HepG2 (cell line): ENCODE data around the gene HINT2. TPM values are rescaled to one million over a fixed set of nuclear protein-coding genes. Genes with fewer than 3 reads are reported as not detected.

Source experiments
- ATAC-seq: fragments of 200-7000 bp; cut with Tn5 transposase; 3 replicates; pipeline ENCODE4 v1.9.1; 2020; ENCODE audit warnings: mild to moderate bottlenecking, moderate library complexity
- BruUV-seq: library from RNA; stranded (reverse); fragments of 400-500 nt; replicated peaks from 2 replicates; lab custom pipeline; 2021; lab: Mats Ljungman, UMichigan
- CTCF ChIA-PET: fragments of 300-600 bp; formaldehyde crosslinking; extraction: SDS; loops from one replicate; lab custom pipeline; 2021; ENCODE audit warnings: low total read pairs, inconsistent platforms, low intra/inter-chr PET ratio; lab: Yijun Ruan, JAX
- POLR2A ChIA-PET: fragments of 350-600 bp; sonication (Branson Sonifier 250); formaldehyde crosslinking; loops from one replicate; lab custom pipeline; 2020; ENCODE audit warnings: antibody characterized with exemption, inconsistent platforms; lab: Yijun Ruan, JAX
- DNase-seq: peaks from one replicate; pipeline ENCODE4 v3.0.0-alpha.2; 2015; ENCODE audit warnings: low spot score
- FAIRE-seq: peaks from 3 replicates; lab custom pipeline; 2011; peaks lifted over from hg19 to GRCh38; lab: Jason Lieb, UNC
- H2AFZ ChIP-seq: one replicate; pipeline ENCODE4 v1.6.1; 2011; ENCODE audit warnings: low read length, inconsistent platforms
- H3K27ac ChIP-seq: fragments of 300-600 bp; 3 replicates; pipeline ENCODE4 v1.8.0; 2011; ENCODE audit warnings: mixed run types, mild to moderate bottlenecking, mixed read lengths, low read length, inconsistent platforms; ENCODE audit not compliant: insufficient read depth; ENCODE audit errors: extremely low read length
- H3K27me3 ChIP-seq, 2 experiments: fragments of 200-600 bp in 1 of 2; 2 replicates in 1 of 2; 3 replicates in 1 of 2; pipeline versions ENCODE4 v1.6.0 to v1.8.0; 2011; ENCODE audit warnings: low read length in 2 of 2, mild to moderate bottlenecking in 2 of 2, moderate library complexity in 2 of 2, inconsistent platforms in 1 of 2; ENCODE audit not compliant: insufficient read depth in 2 of 2, control insufficient read depth in 1 of 2
- H3K36me3 ChIP-seq, 2 experiments: fragments of 200-600 bp in 1 of 2; replicated peaks in 1 of 2; 2 replicates in 1 of 2; 3 replicates in 1 of 2; pipeline versions ENCODE4 v1.5.1 to v1.8.0; 2011; ENCODE audit warnings: low read length in 2 of 2, inconsistent platforms in 1 of 2; ENCODE audit not compliant: insufficient read depth in 2 of 2, control insufficient read depth in 1 of 2
- H3K4me1 ChIP-seq: 2 replicates; pipeline ENCODE4 v1.5.1; 2012; ENCODE audit warnings: low read length, inconsistent platforms; ENCODE audit not compliant: insufficient read depth
- H3K4me2 ChIP-seq: 2 replicates; pipeline ENCODE4 v1.6.0; 2011; ENCODE audit warnings: low read depth, low read length, inconsistent platforms
- H3K4me3 ChIP-seq, 3 experiments: fragments of 200-600 bp in 1 of 3; sonication (generic), shearing (Covaris generic) in 1 of 3; replicated peaks in 1 of 3; 2 replicates each; pipeline ENCODE4 v1.5.1; 2011 to 2016; ENCODE audit warnings: low read length in 3 of 3, inconsistent platforms in 2 of 3, low read depth in 2 of 3, mild to moderate bottlenecking in 2 of 3, control low read depth in 1 of 3, mixed read lengths in 1 of 3; ENCODE audit not compliant: insufficient read depth in 1 of 3
- H3K79me2 ChIP-seq: one replicate; pipeline ENCODE4 v1.6.1; 2011; ENCODE audit warnings: low read length, inconsistent platforms; ENCODE audit not compliant: insufficient read depth
- H3K9ac ChIP-seq: 2 replicates; pipeline ENCODE4 v1.6.0; 2011; ENCODE audit warnings: mild to moderate bottlenecking, low read depth, low read length, inconsistent platforms; ENCODE audit not compliant: insufficient read depth
- H3K9me3 ChIP-seq: 2 replicates; pipeline ENCODE4 v1.5.1; 2012; ENCODE audit warnings: mild to moderate bottlenecking, low read length
- H4K20me1 ChIP-seq: 2 replicates; pipeline ENCODE4 v1.6.0; 2011; ENCODE audit warnings: inconsistent platforms, mild to moderate bottlenecking, low read length, moderate library complexity; ENCODE audit not compliant: insufficient read depth
- FOXJ3 ChIP-seq: sonication (generic); formaldehyde crosslinking; IDR thresholded peaks from 2 replicates; pipeline ENCODE4 v1.4.0; 2020; ENCODE audit warnings: missing genetic modification reagents, mild to moderate bottlenecking, borderline replicate concordance
- HES4 ChIP-seq: sonication (generic); formaldehyde crosslinking; IDR thresholded peaks from 2 replicates; pipeline ENCODE4 v1.9.0; 2021; ENCODE audit warnings: mild to moderate bottlenecking, missing genetic modification reagents, borderline replicate concordance
- MAFF ChIP-seq: IDR thresholded peaks from 2 replicates; pipeline ENCODE4 v1.6.1; 2011; ENCODE audit warnings: low read depth, low read length, improper control_type of control experiment
- MAFK ChIP-seq, 2 experiments: IDR thresholded peaks in 1 of 2; conservative IDR thresholded peaks in 1 of 2; 2 replicates each; pipeline ENCODE4 v1.6.1; 2011; ENCODE audit warnings: improper control_type of control experiment in 2 of 2, low read length in 2 of 2
- SRF ChIP-seq: IDR thresholded peaks from 2 replicates; pipeline ENCODE4 v1.6.1; 2011; ENCODE audit warnings: mild to moderate bottlenecking, low read depth, low read length, moderate library complexity
- ZBTB20 ChIP-seq: sonication (generic); formaldehyde crosslinking; IDR thresholded peaks from 2 replicates; pipeline ENCODE4 v1.8.1; 2023; ENCODE audit warnings: missing genetic modification reagents, low read depth, mild to moderate bottlenecking, borderline replicate concordance
- ZNF704 ChIP-seq: sonication (generic); formaldehyde crosslinking; IDR thresholded peaks from 2 replicates; pipeline ENCODE4 v1.8.1; 2023; ENCODE audit warnings: mild to moderate bottlenecking, inconsistent platforms, moderate library complexity, missing genetic modification reagents, borderline replicate concordance
- WGBS: methylation state at CpG from one replicate; pipeline ENCODE4 v1.1.6; 2017; ENCODE audit warnings: low lambda C conversion rate; 5-methylcytosine and 5-hydroxymethylcytosine counted together
- in situ Hi-C: cut with HindIII; loops from 2 replicates; pipeline ENCODE4 v1.10.0; 2017; ENCODE audit warnings: low pct_unique_long_range_greater_than_20kb; ENCODE audit not compliant: extremely low pct_ligation_motif_present
- intact Hi-C: fragments of 100-400 bp; cut with micrococcal nuclease; formaldehyde crosslinking; loops from one replicate; pipeline ENCODE4 v1.10.0; 2022; ENCODE audit not compliant: unreplicated experiment
- polyA plus RNA-seq, 8 experiments: library from polyadenylated mRNA; depleted of rRNA in 3 of 8; stranded (reverse) in 7 of 8; unstranded in 1 of 8; fragments of >200 nt; fragmentation: Illumina TruSeq in 4 of 8; extraction: Trizol in 4 of 8; gene quantifications; 2 replicates each; pipeline versions ENCODE4 v1.2.1 to v1.2.3, GENCODE V29; 2011 to 2016; ENCODE audit warnings: low read depth in 4 of 8, missing spikeins in 1 of 8, mixed read lengths in 1 of 8; ENCODE audit not compliant: insufficient read depth in 1 of 8
- total RNA-seq, 5 experiments: library from RNA; depleted of rRNA; stranded (reverse); fragments of >200 nt; fragmentation: Illumina TruSeq; extraction: Trizol; gene quantifications; 2 replicates each; pipeline ENCODE4 v1.2.3, GENCODE V29; 2016; ENCODE audit warnings: low read depth in 1 of 5
- TF ChIP-seq, protein P1 (sequence below): sonication (generic); formaldehyde crosslinking; IDR thresholded peaks from 2 replicates; pipeline ENCODE4 v1.5.0; 2020; ENCODE audit warnings: missing genetic modification reagents, mild to moderate bottlenecking, borderline replicate concordance

HINT2 gene
- total and polyA plus RNA-seq, 2 of the 13 experiments (the other 11 are each of a cell fraction or from before 2014, with no cell fraction given) = 37.9 to 56.2 TPM

DNA sequence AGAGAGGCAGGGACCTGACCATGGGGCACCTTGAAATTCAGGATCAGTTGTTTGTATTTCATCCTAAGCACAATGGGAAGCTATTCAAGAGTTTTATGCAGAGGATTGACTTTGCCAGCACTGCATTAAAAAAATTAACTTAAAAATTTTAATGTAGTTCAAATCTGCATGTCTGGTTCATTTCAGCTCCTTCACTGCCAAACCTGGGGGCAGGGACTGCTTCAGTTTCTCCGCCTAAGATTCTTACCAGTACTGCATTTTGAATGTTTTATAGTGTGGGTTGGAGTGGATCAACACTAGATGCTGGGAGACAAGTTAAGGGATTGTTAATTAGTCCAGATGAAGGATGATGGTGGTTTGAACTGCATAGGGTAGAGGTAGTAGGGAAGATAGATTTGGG is 45.1 kb downstream of the HINT2 start (continued):
- TF ChIP-seq, protein P1, sequence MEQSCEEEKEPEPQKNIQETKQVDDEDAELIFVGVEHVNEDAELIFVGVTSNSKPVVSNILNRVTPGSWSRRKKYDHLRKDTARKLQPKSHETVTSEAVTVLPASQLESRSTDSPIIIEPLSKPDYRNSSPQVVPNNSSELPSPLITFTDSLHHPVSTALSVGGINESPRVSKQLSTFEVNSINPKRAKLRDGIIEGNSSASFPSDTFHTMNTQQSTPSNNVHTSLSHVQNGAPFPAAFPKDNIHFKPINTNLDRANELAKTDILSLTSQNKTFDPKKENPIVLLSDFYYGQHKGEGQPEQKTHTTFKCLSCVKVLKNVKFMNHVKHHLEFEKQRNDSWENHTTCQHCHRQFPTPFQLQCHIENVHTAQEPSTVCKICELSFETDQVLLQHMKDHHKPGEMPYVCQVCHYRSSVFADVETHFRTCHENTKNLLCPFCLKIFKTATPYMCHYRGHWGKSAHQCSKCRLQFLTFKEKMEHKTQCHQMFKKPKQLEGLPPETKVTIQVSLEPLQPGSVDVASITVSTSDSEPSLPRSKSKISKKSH (CRISPR knock-in tag) = no peak

GRCh38 chr9:35767458-35767857 is 47.4 kb downstream of the HINT2 start:
- Histone ChIP-seq H3K79me2 (peaks cover 14% of the 10 kb centered on the region), H2AFZ (no peak overlapping the region), H3K9ac (no peak overlapping the region), H3K4me1 (peaks cover 26% of the 10 kb centered on the region), H4K20me1 (no peaks in the 10 kb centered on the region), H3K9me3 (no peaks in the 10 kb centered on the region), H3K4me3 (no peak overlapping the region), H3K36me3 (no peaks in the 10 kb centered on the region), H3K27me3 (no peaks in the 10 kb centered on the region), H3K27ac (no peak overlapping the region), H3K4me2 (no peak overlapping the region)
- in situ Hi-C loops (no loop called here), intact Hi-C loops (no loop called here)
- FAIRE-seq (no peak), ATAC-seq (no peak), DNase-seq (no peak)
- ChIA-PET POLR2A (no interaction called here), CTCF (no interaction called here)
- no TSS peak for BruUV-seq
- TF ChIP-seq MAFK (conservative IDR thresholded peaks at IDR 0.05 in 1 of 2, IDR thresholded peaks at IDR 0.05 in 1 of 2; ENCODE audit: low read length in 2 of 2) (peak; percentile 70 to 73), MAFF (peak; percentile 56; the same call in 1 of the 2 replicates), FOXJ3 (CRISPR knock-in tag) (no peak)
- 93% methylated on average over 1 of the region's 1 CpG for WGBS

- DNase-seq = no peak
- H3K36me3 ChIP-seq = no peaks in the 10 kb centered on the region
- intact Hi-C loops (no loop called here), in situ Hi-C loops (no loop called here)
- peaks cover 14% of the 10 kb centered on the region for H3K79me2 ChIP-seq
- no peak overlapping the region for H3K4me3 ChIP-seq
- CTCF ChIA-PET = no interaction called here
- no peak overlapping the region for H3K27ac ChIP-seq
- BruUV-seq = no TSS peak
- H3K9ac ChIP-seq = no peak overlapping the region
- no peaks in the 10 kb centered on the region for H4K20me1 ChIP-seq
- H3K4me2 ChIP-seq = no peak overlapping the region
- no peak for FAIRE-seq
- H3K4me1 ChIP-seq = peaks cover 22% of the 10 kb centered on the region
- POLR2A ChIA-PET = no interaction called here
- H2AFZ ChIP-seq = no peak overlapping the region
- ATAC-seq = no peak
- H3K27me3 ChIP-seq = no peaks in the 10 kb centered on the region
- WGBS = 98% methylated on average over 2 of the region's 2 CpGs
- TF ChIP-seq SRF (no peak), HES4 (CRISPR knock-in tag) (no peak), ZBTB20 (CRISPR knock-in tag) (no peak), ZNF704 (CRISPR knock-in tag) (no peak)
- H3K9me3 ChIP-seq = no peaks in the 10 kb centered on the region
Observed at GRCh38 chr9:35766997-35767396, 47.8 kb downstream of the HINT2 start.
